H1 (cell line): Measurements from ENCODE around the gene KNDC1. TPM values are rescaled to one million over a fixed set of nuclear protein-coding genes. Genes with fewer than 3 reads are reported as not detected.

Experiments
- CTCF ChIA-PET: fragments of 300-600 bp; sonication (Branson Sonifier 250); formaldehyde crosslinking; loops from one replicate; lab custom pipeline; 2021; ENCODE audit not compliant: partially characterized antibody; lab: Charles Lee
- POLR2A ChIA-PET: fragments of 300-600 bp; sonication (Branson Sonifier 250); formaldehyde crosslinking; loops from one replicate; lab custom pipeline; 2021; ENCODE audit warnings: inconsistent platforms; ENCODE audit not compliant: partially characterized antibody; lab: Charles Lee
- DNase-seq, 2 experiments: peaks; one replicate each; pipeline versions ENCODE4 v3.0.0 to v3.0.0-alpha.2; 2010 to 2022; ENCODE audit warnings: low spot score in 2 of 2, low read depth in 1 of 2, mixed read lengths in 1 of 2
- FAIRE-seq: peaks from 2 replicates; lab custom pipeline; 2011; peaks lifted over from hg19 to GRCh38; lab: Jason Lieb, UNC
- H2AFZ ChIP-seq: 2 replicates; pipeline ENCODE4 v1.8.1; 2012; ENCODE audit warnings: low read length, inconsistent platforms
- H2AK5ac ChIP-seq: 2 replicates; pipeline ENCODE4 v1.6.1; 2013; ENCODE audit warnings: low read depth, low read length
- H2BK120ac ChIP-seq: replicated peaks from 2 replicates; pipeline ENCODE3; 2013; ENCODE audit warnings: low read depth, low read length, inconsistent platforms
- H2BK12ac ChIP-seq: 2 replicates; pipeline ENCODE4 v1.6.1; 2013; ENCODE audit warnings: low read depth, low read length
- H2BK15ac ChIP-seq: 2 replicates; pipeline ENCODE4 v1.6.1; 2013; ENCODE audit warnings: low read length
- H2BK20ac ChIP-seq: 2 replicates; pipeline ENCODE4 v1.6.1; 2013; ENCODE audit warnings: low read length
- H2BK5ac ChIP-seq: 2 replicates; pipeline ENCODE4 v1.6.1; 2013; ENCODE audit warnings: low read depth, low read length
- H3K14ac ChIP-seq: 2 replicates; pipeline ENCODE4 v1.6.1; 2013; ENCODE audit warnings: inconsistent platforms; ENCODE audit not compliant: insufficient read length
- H3K18ac ChIP-seq: 2 replicates; pipeline ENCODE4 v1.6.1; 2013; ENCODE audit warnings: low read length; ENCODE audit errors: extremely low read depth
- H3K23ac ChIP-seq: 2 replicates; pipeline ENCODE4 v1.6.1; 2013; ENCODE audit warnings: inconsistent platforms; ENCODE audit not compliant: insufficient read length
- H3K23me2 ChIP-seq: 2 replicates; pipeline ENCODE4 v1.6.1; 2013; ENCODE audit warnings: low read depth, low read length
- H3K27ac ChIP-seq: 2 replicates; pipeline ENCODE4 v1.6.1; 2011; ENCODE audit warnings: low read depth, low read length, inconsistent platforms
- H3K27me3 ChIP-seq, 4 experiments: replicated peaks in 1 of 4; 1 replicate in 1 of 4; 2 replicates in 3 of 4; pipeline versions ENCODE4 v1.6.1 to v1.8.1; 2011 to 2013; ENCODE audit warnings: low read length in 3 of 4, mild to moderate bottlenecking in 3 of 4, inconsistent platforms in 2 of 4, mixed read lengths in 2 of 4, moderate library complexity in 1 of 4; ENCODE audit not compliant: control insufficient read depth in 3 of 4, insufficient read depth in 3 of 4; ENCODE audit errors: extremely low read depth in 1 of 4
- H3K36me3 ChIP-seq, 4 experiments: 2 replicates each; pipeline versions ENCODE4 v1.6.1 to v1.8.1; 2011 to 2013; ENCODE audit warnings: mild to moderate bottlenecking in 4 of 4, low read length in 3 of 4, moderate library complexity in 2 of 4, control low read depth in 1 of 4, inconsistent platforms in 1 of 4; ENCODE audit not compliant: insufficient read depth in 4 of 4, control insufficient read depth in 2 of 4
- H3K4ac ChIP-seq: replicated peaks from 2 replicates; pipeline ENCODE3; 2013; ENCODE audit warnings: low read length, low read depth, mixed read lengths, inconsistent platforms; ENCODE audit not compliant: insufficient read length
- H3K4me1 ChIP-seq, 4 experiments: replicated peaks in 1 of 4; 1 replicate in 1 of 4; 2 replicates in 3 of 4; pipeline versions ENCODE4 v1.6.1 to v1.8.1; 2011 to 2013; ENCODE audit warnings: low read length in 3 of 4, inconsistent platforms in 2 of 4, mixed read lengths in 1 of 4; ENCODE audit not compliant: insufficient read depth in 4 of 4, control insufficient read depth in 3 of 4
- H3K4me2 ChIP-seq, 2 experiments: 2 replicates each; pipeline versions ENCODE4 v1.6.1 to v1.8.1; 2011 to 2013; ENCODE audit warnings: low read depth in 2 of 2, low read length in 2 of 2, control low read depth in 1 of 2, inconsistent platforms in 1 of 2, mild to moderate bottlenecking in 1 of 2; ENCODE audit not compliant: insufficient read depth in 1 of 2
- H3K4me3 ChIP-seq, 4 experiments: fragments of 200-600, 300-600 bp in 1 of 4; sonication (generic), shearing (Covaris generic), sonication (Bioruptor Twin) in 1 of 4; 2 replicates each; pipeline versions ENCODE4 v1.5.1 to v1.8.1; 2011 to 2016; ENCODE audit warnings: low read length in 4 of 4, low read depth in 3 of 4, control low read depth in 2 of 4, inconsistent platforms in 2 of 4, mild to moderate bottlenecking in 2 of 4, mixed read lengths in 1 of 4, moderate library complexity in 1 of 4; ENCODE audit not compliant: insufficient read depth in 2 of 4; ENCODE audit errors: extremely low read depth in 1 of 4
- H3K56ac ChIP-seq: replicated peaks from 2 replicates; pipeline ENCODE3; 2013; ENCODE audit warnings: low read depth, mild to moderate bottlenecking, mixed read lengths, low read length, inconsistent platforms; ENCODE audit not compliant: insufficient read length
- H3K79me1 ChIP-seq: 2 replicates; pipeline ENCODE4 v1.6.1; 2013; ENCODE audit warnings: low read depth, low read length, control low read depth
- H3K79me2 ChIP-seq, 2 experiments: 2 replicates each; pipeline versions ENCODE4 v1.6.1 to v1.8.1; 2012 to 2013; ENCODE audit warnings: low read length in 2 of 2, mild to moderate bottlenecking in 2 of 2, inconsistent platforms in 1 of 2; ENCODE audit not compliant: insufficient read depth in 2 of 2, control insufficient read depth in 1 of 2
- H3K9ac ChIP-seq, 4 experiments: replicated peaks in 1 of 4; 1 replicate in 1 of 4; 2 replicates in 3 of 4; pipeline versions ENCODE4 v1.6.1 to v1.8.1; 2011 to 2013; ENCODE audit warnings: low read depth in 3 of 4, low read length in 3 of 4, control low read depth in 2 of 4, mild to moderate bottlenecking in 2 of 4, moderate library complexity in 2 of 4, inconsistent platforms in 1 of 4; ENCODE audit errors: extremely low read depth in 1 of 4
- H3K9me3 ChIP-seq, 2 experiments: 2 replicates each; pipeline versions ENCODE4 v1.6.1 to v1.8.1; 2012 to 2013; ENCODE audit warnings: mild to moderate bottlenecking in 2 of 2, moderate library complexity in 2 of 2, control low read depth in 1 of 2, inconsistent platforms in 1 of 2, low read depth in 1 of 2, low read length in 1 of 2, mixed read lengths in 1 of 2; ENCODE audit not compliant: insufficient read depth in 2 of 2
- H4K20me1 ChIP-seq, 2 experiments: replicated peaks in 1 of 2; 2 replicates each; pipeline versions ENCODE3 to v1.8.1; 2011 to 2013; ENCODE audit warnings: inconsistent platforms in 2 of 2, low read length in 2 of 2, mild to moderate bottlenecking in 1 of 2; ENCODE audit not compliant: insufficient read depth in 2 of 2, control insufficient read depth in 1 of 2
- H4K5ac ChIP-seq: 2 replicates; pipeline ENCODE4 v1.6.1; 2013; ENCODE audit warnings: low read length, low read depth, mixed read lengths, inconsistent platforms; ENCODE audit not compliant: insufficient read length
- H4K8ac ChIP-seq: 2 replicates; pipeline ENCODE4 v1.8.0; 2013; ENCODE audit warnings: mild to moderate bottlenecking, moderate library complexity, low read length, inconsistent platforms; ENCODE audit not compliant: insufficient read depth; ENCODE audit errors: extremely low read depth
- H4K91ac ChIP-seq: replicated peaks from 2 replicates; pipeline ENCODE3; 2013; ENCODE audit warnings: low read length, mixed read lengths, inconsistent platforms; ENCODE audit not compliant: insufficient read length
- GABPA ChIP-seq: IDR thresholded peaks from 2 replicates; pipeline ENCODE4 v1.6.1; 2011; ENCODE audit warnings: mild to moderate bottlenecking, low read length, moderate library complexity, borderline replicate concordance; ENCODE audit not compliant: insufficient read depth
- GTF2F1 ChIP-seq: IDR thresholded peaks from 2 replicates; pipeline ENCODE4 v1.6.1; 2012; ENCODE audit warnings: low read depth, low read length, improper control_type of control experiment, borderline replicate concordance
- KDM4A ChIP-seq: IDR thresholded peaks from one replicate; pipeline ENCODE4 v1.7.1; 2012; ENCODE audit warnings: low read depth, mild to moderate bottlenecking, moderate library complexity, low read length, inconsistent platforms; ENCODE audit not compliant: severe bottlenecking
- PHF8 ChIP-seq: fragments of 200-600 bp; sonication (generic); conservative IDR thresholded peaks from 2 replicates; pipeline ENCODE4 v1.7.1; 2012; ENCODE audit warnings: low read depth, mild to moderate bottlenecking, inconsistent platforms, low read length, moderate library complexity
- SRF ChIP-seq: IDR thresholded peaks from 2 replicates; pipeline ENCODE4 v1.6.1; 2011; ENCODE audit warnings: mild to moderate bottlenecking, low read depth, low read length, moderate library complexity
- WGBS, 2 experiments: shearing (Covaris generic) in 1 of 2; methylation state at CpG; one replicate each; pipeline versions ENCODE4 v1.1.6 to v1.1.7; 2013 to 2015; ENCODE audit warnings: low lambda C conversion rate in 2 of 2, mixed read lengths in 2 of 2, inconsistent platforms in 1 of 2, low coverage in 1 of 2, missing lambda C conversion rate in 1 of 2; ENCODE audit not compliant: insufficient replicate concordance in 2 of 2, insufficient coverage in 1 of 2, insufficient read length in 1 of 2; ENCODE audit errors: extremely low coverage in 1 of 2, missing lambda C conversion rate in 1 of 2; 5-methylcytosine and 5-hydroxymethylcytosine counted together
- polyA plus RNA-seq, 7 experiments: library from polyadenylated mRNA; depleted of rRNA in 3 of 7; stranded (reverse) in 5 of 7; unstranded in 2 of 7; fragments of >200 nt in 5 of 7; fragments of 200-250 nt in 2 of 7; gene quantifications; 1 replicate in 5 of 7; 2 replicates in 1 of 7; 4 replicates in 1 of 7; pipeline versions ENCODE4 v1.2.1 to v1.2.3, GENCODE V29; 2011 to 2013; ENCODE audit warnings: missing spikeins in 2 of 7, mixed read lengths in 2 of 7
- total RNA-seq: library from RNA; stranded (reverse); fragmentation: NEBNext Ultra II Directional; extraction: Animal tissue kit (Norgen Biotek cat#: 25700); gene quantifications from 2 replicates; pipeline ENCODE4 v1.2.1, GENCODE V29; 2021
- TF ChIP-seq, protein P1 (sequence below), 3 experiments: IDR thresholded peaks; 1 replicate in 2 of 3; 2 replicates in 1 of 3; pipeline versions ENCODE4 v1.5.1 to v1.6.1; 2011; ENCODE audit warnings: low read length in 3 of 3, mild to moderate bottlenecking in 3 of 3, inconsistent platforms in 2 of 3, low read depth in 1 of 3, moderate library complexity in 1 of 3; ENCODE audit not compliant: insufficient read depth in 1 of 3; ENCODE audit errors: control extremely low read depth in 1 of 3
- TF ChIP-seq, protein P2 (sequence below): IDR thresholded peaks from 2 replicates; pipeline ENCODE4 v1.6.1; 2011; ENCODE audit warnings: low read length, improper control_type of control experiment

The KNDC1 gene
- total and polyA plus RNA-seq, 2 of the 8 experiments (the other 6 are each of a cell fraction or from before 2014, with no cell fraction given), result 7.5 to 16.7 TPM

DNA sequence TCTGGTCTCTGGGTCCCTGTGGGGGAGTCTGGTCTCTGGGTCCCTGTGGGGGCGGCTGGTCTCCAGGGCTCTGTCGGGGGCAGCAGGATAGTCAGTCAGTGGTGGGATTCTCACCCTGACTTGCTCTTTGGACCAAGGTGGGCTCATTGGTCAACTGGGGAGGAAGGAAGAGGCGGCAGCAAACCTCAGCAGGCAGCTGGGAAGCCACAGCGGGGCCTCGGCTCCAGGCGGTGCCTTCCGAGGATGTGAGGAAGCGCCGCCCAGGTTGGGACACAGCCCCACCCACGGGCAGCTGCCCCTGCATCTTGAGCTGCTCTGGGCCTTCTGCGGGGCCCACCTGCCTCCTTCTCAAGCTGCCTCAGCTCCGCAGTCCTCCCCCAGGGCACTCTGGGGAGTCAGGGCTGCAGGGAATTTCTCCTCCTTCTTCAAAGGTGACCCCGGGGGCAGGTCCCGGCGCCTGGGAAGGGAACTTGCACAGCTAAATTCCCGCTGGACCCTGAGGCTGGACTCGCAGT lies 20.4 kb upstream of the KNDC1 start:
- no peaks in the 10 kb centered on the region for H3K79me2 ChIP-seq
- H3K23ac ChIP-seq, result no peak overlapping the region
- H3K9me3 ChIP-seq, result no peaks in the 10 kb centered on the region
- H2AK5ac ChIP-seq, result no peak overlapping the region
- no peak overlapping the region for H3K14ac ChIP-seq
- H4K20me1 ChIP-seq, result no peaks in the 10 kb centered on the region
- no peak overlapping the region for H4K5ac ChIP-seq
- H3K27me3 ChIP-seq, result no peaks in the 10 kb centered on the region
- no peak overlapping the region for H3K56ac ChIP-seq
- no peaks in the 10 kb centered on the region for H3K79me1 ChIP-seq
- no peak overlapping the region for H3K9ac ChIP-seq
- FAIRE-seq (no peak), DNase-seq (peak in 1 of 2 experiments; percentile 56)
- no peak overlapping the region; the same call in 1 of the 2 replicates for H4K8ac ChIP-seq
- no peak overlapping the region for H2AFZ ChIP-seq
- no peak overlapping the region for H3K27ac ChIP-seq
- 91% methylated on average over 7 of the region's 17 CpGs; no CpG with 5 or more reads in 1 of the 2 experiments for WGBS, 2 experiments
- H2BK12ac ChIP-seq, result no peak overlapping the region
- no peak overlapping the region for H3K18ac ChIP-seq
- no peak overlapping the region for H2BK20ac ChIP-seq
- H3K4me3 ChIP-seq, result no peak overlapping the region
- peaks cover 0 to 3% (median 2%) of the 10 kb centered on the region in 4 experiments; a peak in 6 of 7 replicates for H3K4me1 ChIP-seq
- no peaks in the 10 kb centered on the region for H3K23me2 ChIP-seq
- H2BK5ac ChIP-seq, result no peak overlapping the region
- H4K91ac ChIP-seq, result peak overlapping the region; percentile 65
- H2BK15ac ChIP-seq, result no peak overlapping the region
- H3K4ac ChIP-seq, result no peak overlapping the region
- TF ChIP-seq, protein P1, sequence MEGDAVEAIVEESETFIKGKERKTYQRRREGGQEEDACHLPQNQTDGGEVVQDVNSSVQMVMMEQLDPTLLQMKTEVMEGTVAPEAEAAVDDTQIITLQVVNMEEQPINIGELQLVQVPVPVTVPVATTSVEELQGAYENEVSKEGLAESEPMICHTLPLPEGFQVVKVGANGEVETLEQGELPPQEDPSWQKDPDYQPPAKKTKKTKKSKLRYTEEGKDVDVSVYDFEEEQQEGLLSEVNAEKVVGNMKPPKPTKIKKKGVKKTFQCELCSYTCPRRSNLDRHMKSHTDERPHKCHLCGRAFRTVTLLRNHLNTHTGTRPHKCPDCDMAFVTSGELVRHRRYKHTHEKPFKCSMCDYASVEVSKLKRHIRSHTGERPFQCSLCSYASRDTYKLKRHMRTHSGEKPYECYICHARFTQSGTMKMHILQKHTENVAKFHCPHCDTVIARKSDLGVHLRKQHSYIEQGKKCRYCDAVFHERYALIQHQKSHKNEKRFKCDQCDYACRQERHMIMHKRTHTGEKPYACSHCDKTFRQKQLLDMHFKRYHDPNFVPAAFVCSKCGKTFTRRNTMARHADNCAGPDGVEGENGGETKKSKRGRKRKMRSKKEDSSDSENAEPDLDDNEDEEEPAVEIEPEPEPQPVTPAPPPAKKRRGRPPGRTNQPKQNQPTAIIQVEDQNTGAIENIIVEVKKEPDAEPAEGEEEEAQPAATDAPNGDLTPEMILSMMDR (IDR thresholded peaks at IDR 0.05; ENCODE audit: control extremely low read depth in 1 of 3, insufficient read depth in 1 of 3, low read depth in 1 of 3, low read length in 3 of 3), result no peak
- TF ChIP-seq GABPA, result no peak
- TF ChIP-seq, protein P2, sequence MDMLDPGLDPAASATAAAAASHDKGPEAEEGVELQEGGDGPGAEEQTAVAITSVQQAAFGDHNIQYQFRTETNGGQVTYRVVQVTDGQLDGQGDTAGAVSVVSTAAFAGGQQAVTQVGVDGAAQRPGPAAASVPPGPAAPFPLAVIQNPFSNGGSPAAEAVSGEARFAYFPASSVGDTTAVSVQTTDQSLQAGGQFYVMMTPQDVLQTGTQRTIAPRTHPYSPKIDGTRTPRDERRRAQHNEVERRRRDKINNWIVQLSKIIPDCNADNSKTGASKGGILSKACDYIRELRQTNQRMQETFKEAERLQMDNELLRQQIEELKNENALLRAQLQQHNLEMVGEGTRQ, result no peak
- TF ChIP-seq SRF, result no peak
- no peak for TF ChIP-seq PHF8
- TF ChIP-seq GTF2F1, result no peak
- TF ChIP-seq KDM4A, result no peak
- TF ChIP-seq, all 59 proteins: peak for 0
- CTCF ChIA-PET, result interaction anchor here (1.2 to 6.3 kb wide), 2 partner anchors 14 to 57 kb away, joined by 3 to 40 read pairs; no protein-coding TSS in a partner anchor
- H2BK120ac ChIP-seq, result no peak overlapping the region
- no peaks in the 10 kb centered on the region for H3K36me3 ChIP-seq
- no peak overlapping the region for H3K4me2 ChIP-seq
- POLR2A ChIA-PET, result interaction anchor here (0.8 kb wide), 1 partner anchor 20 kb away, joined by 3 read pairs; the partner anchor contains the start of gene KNDC1
